ENCODE data around the gene C13orf46.
"Not testable (repeated sequence)": the region's sequence is repeated elsewhere in the genome, so short reads cannot be mapped to it uniquely, and the experiment has no call there.

The C13orf46 gene

GRCh38 chr13:113913838-113914237, 60.0 kb downstream of the C13orf46 start:
- H3K9me3 ChIP-seq; H3K4me1 ChIP-seq; in situ Hi-C loops (cut with MboI; ENCODE audit: low sequenced_read_pairs); DNase-seq (ENCODE audit: low spot score in 2 of 2); H3K4me3 ChIP-seq; H3K36me3 ChIP-seq (replicated peaks): not testable (repeated sequence)
- peaks cover 17% of the 10 kb centered on the region for H3K27me3 ChIP-seq (ENCODE audit: low read depth)

- H3K4me1 ChIP-seq; H3K36me3 ChIP-seq (replicated peaks); DNase-seq (ENCODE audit: low spot score in 2 of 2); H3K9me3 ChIP-seq; H3K4me3 ChIP-seq; in situ Hi-C loops (cut with MboI; ENCODE audit: low sequenced_read_pairs): not testable (repeated sequence)
- peaks cover 21% of the 10 kb centered on the region for H3K27me3 ChIP-seq (ENCODE audit: low read depth)
These were observed 60.5 kb downstream of the C13orf46 start for GRCh38 chr13:113913408-113913807.

GRCh38 chr13:113912596-113912995, 61.3 kb downstream of the C13orf46 start:
- H3K36me3 ChIP-seq (replicated peaks), result no peaks in the 10 kb centered on the region
- H3K9me3 ChIP-seq, result no peaks in the 10 kb centered on the region
- in situ Hi-C loops (cut with MboI; ENCODE audit: low sequenced_read_pairs), result no loop called here

GRCh38 chr13:113907635-113908617, 66.0 kb downstream of the C13orf46 start:
- Histone ChIP-seq H3K4me1 (no peaks in the 10 kb centered on the region), H3K27me3 (ENCODE audit: low read depth) (peaks cover 41% of the 10 kb centered on the region), H3K9me3 (no peaks in the 10 kb centered on the region), H3K36me3 (replicated peaks) (no peaks in the 10 kb centered on the region), H3K4me3 (no peak overlapping the region)
- no peak for DNase-seq (ENCODE audit: low spot score in 2 of 2)
- in situ Hi-C loops (cut with MboI; ENCODE audit: low sequenced_read_pairs), result no loop called here

More at GRCh38 chr13:113912596-113912995, 61.3 kb downstream of the C13orf46 start:
- Histone ChIP-seq H3K27me3 (ENCODE audit: low read depth) (peaks cover 28% of the 10 kb centered on the region), H3K4me1 (no peaks in the 10 kb centered on the region), H3K4me3 (no peak overlapping the region)
- no peak for DNase-seq (ENCODE audit: low spot score in 2 of 2)

- in situ Hi-C loops (cut with MboI; ENCODE audit: low sequenced_read_pairs), result no loop called here
- Histone ChIP-seq H3K27me3 (ENCODE audit: low read depth) (peaks cover 38% of the 10 kb centered on the region), H3K36me3 (replicated peaks) (no peaks in the 10 kb centered on the region), H3K4me1 (no peaks in the 10 kb centered on the region), H3K4me3 (no peak overlapping the region), H3K9me3 (no peaks in the 10 kb centered on the region)
- no peak for DNase-seq (ENCODE audit: low spot score in 2 of 2)
These were observed 67.3 kb downstream of the C13orf46 start for GRCh38 chr13:113906571-113906970.

GRCh38 chr13:113905942-113906341, 67.9 kb downstream of the C13orf46 start:
- Histone ChIP-seq H3K4me3 (no peak overlapping the region), H3K9me3 (no peaks in the 10 kb centered on the region), H3K36me3 (replicated peaks) (no peaks in the 10 kb centered on the region), H3K27me3 (ENCODE audit: low read depth) (peaks cover 36% of the 10 kb centered on the region), H3K4me1 (no peaks in the 10 kb centered on the region)
- in situ Hi-C loops (cut with MboI; ENCODE audit: low sequenced_read_pairs), result no loop called here
- DNase-seq (ENCODE audit: low spot score in 2 of 2), result no peak

GRCh38 chr13:113905018-113905417, 68.9 kb downstream of the C13orf46 start:
- peaks cover 36% of the 10 kb centered on the region for H3K27me3 ChIP-seq (ENCODE audit: low read depth)
- H3K4me3 ChIP-seq, result no peak overlapping the region
- H3K36me3 ChIP-seq (replicated peaks), result no peaks in the 10 kb centered on the region
- in situ Hi-C loops (cut with MboI; ENCODE audit: low sequenced_read_pairs), result no loop called here
- no peaks in the 10 kb centered on the region for H3K9me3 ChIP-seq
- DNase-seq (ENCODE audit: low spot score in 2 of 2), result no peak
- no peaks in the 10 kb centered on the region for H3K4me1 ChIP-seq

- H3K4me1 ChIP-seq, result no peaks in the 10 kb centered on the region
- no peaks in the 10 kb centered on the region for H3K36me3 ChIP-seq (replicated peaks)
- peaks cover 30% of the 10 kb centered on the region for H3K27me3 ChIP-seq (ENCODE audit: low read depth)
- no peaks in the 10 kb centered on the region for H3K9me3 ChIP-seq
- no peak overlapping the region for H3K4me3 ChIP-seq
- DNase-seq (ENCODE audit: low spot score in 2 of 2), result peak in 1 of 2 experiments; percentile 48
- in situ Hi-C loops (cut with MboI; ENCODE audit: low sequenced_read_pairs), result no loop called here
These were observed 69.5 kb downstream of the C13orf46 start for GRCh38 chr13:113904411-113904810.

GRCh38 chr13:113903912-113904311, 70.0 kb downstream of the C13orf46 start:
- H3K27me3 ChIP-seq (ENCODE audit: low read depth), result peaks cover 25% of the 10 kb centered on the region
- no peaks in the 10 kb centered on the region for H3K4me1 ChIP-seq
- H3K36me3 ChIP-seq (replicated peaks), result no peaks in the 10 kb centered on the region
- in situ Hi-C loops (cut with MboI; ENCODE audit: low sequenced_read_pairs), result no loop called here
- no peak overlapping the region for H3K4me3 ChIP-seq
- no peaks in the 10 kb centered on the region for H3K9me3 ChIP-seq
- DNase-seq (ENCODE audit: low spot score in 2 of 2), result no peak

Measured in HAP-1 (cell line).